Stimulated activated CD8-positive, alpha-beta memory T cell treated with anti-CD3 and anti-CD28 coated beads, Interleukin-12 subunit alpha, Interleukin-12 subunit beta, amount 100 ng/mL, for 24 hours (primary cell): ENCODE data around the gene CAPS.

Experiments used
- DNase-seq: peaks from one replicate; pipeline ENCODE4 v3.0.0-alpha.2; 2020; ENCODE audit errors: extremely low read depth

The CAPS gene

GRCh38 chr19:5908773-5909442 lies 5.1 kb upstream of the CAPS start:
- no peak for DNase-seq

- no peak for DNase-seq
These were observed 3.5 kb upstream of the CAPS start for GRCh38 chr19:5910638-5910907.

GRCh38 chr19:5911366-5911765 lies 2.7 kb upstream of the CAPS start:
- DNase-seq: no peak

GRCh38 chr19:5914358-5914774 lies 312 bp downstream of the CAPS start:
- DNase-seq: no peak

GRCh38 chr19:5914946-5915781 lies 1.1 kb downstream of the CAPS start:
- no peak for DNase-seq

GRCh38 chr19:5915782-5916165 lies 1.7 kb downstream of the CAPS start:
- DNase-seq: no peak

GRCh38 chr19:5916181-5916708 lies 2.2 kb downstream of the CAPS start:
- DNase-seq: no peak

- DNase-seq: no peak
These were observed 3.5 kb downstream of the CAPS start for GRCh38 chr19:5917431-5918107.

GRCh38 chr19:5918463-5919079 lies 4.5 kb downstream of the CAPS start:
- DNase-seq: no peak

- no peak for DNase-seq
These were observed 7.6 kb downstream of the CAPS start for GRCh38 chr19:5921516-5922160.

- DNase-seq: no peak
These were observed 8.1 kb downstream of the CAPS start for GRCh38 chr19:5922161-5922545.

- no peak for DNase-seq
These were observed 9.3 kb downstream of the CAPS start for GRCh38 chr19:5923356-5923755.

- DNase-seq: no peak
These were observed 11.9 kb downstream of the CAPS start for GRCh38 chr19:5925830-5926427.

- no peak for DNase-seq
These were observed 12.8 kb downstream of the CAPS start for GRCh38 chr19:5926641-5927440.

GRCh38 chr19:5927441-5927821 lies 13.4 kb downstream of the CAPS start:
- DNase-seq: no peak

GRCh38 chr19:5929179-5929578 lies 15.1 kb downstream of the CAPS start:
- no peak for DNase-seq

GRCh38 chr19:5929625-5930024 lies 15.6 kb downstream of the CAPS start:
- no peak for DNase-seq

- no peak for DNase-seq
These were observed 17.2 kb downstream of the CAPS start for GRCh38 chr19:5931251-5931650.

GRCh38 chr19:5932146-5932545 lies 18.1 kb downstream of the CAPS start:
- DNase-seq: no peak

GRCh38 chr19:5932609-5933262 lies 18.7 kb downstream of the CAPS start:
- DNase-seq: no peak
